CD14-positive monocyte (primary cell): ENCODE measurements around the gene TDRD7. TPM values are rescaled to one million over a fixed set of nuclear protein-coding genes. Genes with fewer than 3 reads are reported as not detected.

ENCODE experiments used
- DNase-seq, 3 donors: peaks; one replicate each; pipeline ENCODE4 v3.0.0-alpha.2; 2011 to 2022
- H2AFZ ChIP-seq: 2 replicates; pipeline ENCODE4 v1.6.0; 2012; ENCODE audit warnings: mild to moderate bottlenecking, low read depth, low read length, inconsistent platforms; ENCODE audit not compliant: insufficient read depth, poor library complexity, severe bottlenecking
- H3K27ac ChIP-seq, 2 donors: 1 replicate in 1 of 2; 2 replicates in 1 of 2; pipeline ENCODE4 v1.5.1; 2012 to 2013; ENCODE audit warnings: low read length in 2 of 2, control low read depth in 1 of 2, inconsistent platforms in 1 of 2, low read depth in 1 of 2, mild to moderate bottlenecking in 1 of 2
- H3K27me3 ChIP-seq, 2 donors: one replicate each; pipeline versions ENCODE4 v1.6.0 to v1.6.1; 2011 to 2013; ENCODE audit warnings: low read length in 2 of 2; ENCODE audit not compliant: control insufficient read depth in 2 of 2, insufficient read depth in 2 of 2
- H3K36me3 ChIP-seq, 2 donors: replicated peaks in 1 of 2; 1 replicate in 1 of 2; 2 replicates in 1 of 2; pipeline versions ENCODE4 v1.5.1 to v1.6.1; 2012 to 2013; ENCODE audit warnings: low read length in 2 of 2, control low read depth in 1 of 2, inconsistent platforms in 1 of 2, mild to moderate bottlenecking in 1 of 2; ENCODE audit not compliant: insufficient read depth in 2 of 2, control insufficient read depth in 1 of 2
- H3K4me1 ChIP-seq, 2 donors: 1 replicate in 1 of 2; 2 replicates in 1 of 2; pipeline versions ENCODE4 v1.5.1 to v1.6.1; 2012 to 2013; ENCODE audit warnings: low read length in 2 of 2, control low read depth in 1 of 2, inconsistent platforms in 1 of 2, mild to moderate bottlenecking in 1 of 2, moderate library complexity in 1 of 2; ENCODE audit not compliant: insufficient read depth in 2 of 2, control insufficient read depth in 1 of 2
- H3K4me2 ChIP-seq: replicated peaks from 2 replicates; pipeline ENCODE3; 2012; ENCODE audit warnings: low read length, moderate library complexity, mild to moderate bottlenecking; ENCODE audit not compliant: poor library complexity, severe bottlenecking; ENCODE audit errors: extremely low read depth
- H3K4me3 ChIP-seq, 3 experiments: fragments of 200-600 bp in 1 of 3; sonication (generic) in 1 of 3; replicated peaks in 1 of 3; 1 replicate in 2 of 3; 2 replicates in 1 of 3; pipeline ENCODE4 v1.5.1; 2011 to 2013; ENCODE audit warnings: low read length in 3 of 3, mild to moderate bottlenecking in 3 of 3, control low read depth in 2 of 3, low read depth in 2 of 3, inconsistent platforms in 1 of 3, moderate library complexity in 1 of 3
- H3K79me2 ChIP-seq: 2 replicates; pipeline ENCODE4 v1.6.0; 2012; ENCODE audit warnings: mild to moderate bottlenecking, control low read depth, inconsistent platforms, low read length, moderate library complexity; ENCODE audit not compliant: insufficient read depth
- H3K9ac ChIP-seq: 2 replicates; pipeline ENCODE4 v1.6.0; 2017; ENCODE audit warnings: low read length, mild to moderate bottlenecking; ENCODE audit not compliant: insufficient read depth, poor library complexity, severe bottlenecking
- H3K9me3 ChIP-seq, 2 donors: replicated peaks in 1 of 2; 1 replicate in 1 of 2; 2 replicates in 1 of 2; pipeline versions ENCODE4 v1.5.1 to v1.6.1; 2012 to 2013; ENCODE audit warnings: low read length in 2 of 2, control low read depth in 1 of 2; ENCODE audit not compliant: control insufficient read depth in 1 of 2, insufficient read depth in 1 of 2
- H4K20me1 ChIP-seq: 2 replicates; pipeline ENCODE4 v1.6.0; 2012; ENCODE audit warnings: mild to moderate bottlenecking, low read length, control low read depth, moderate library complexity; ENCODE audit not compliant: insufficient read depth
- H3K27ac Mint-ChIP-seq, 7 donors: one replicate each; pipeline ENCODE4 v1.8.0; 2020; ENCODE audit warnings: mild to moderate bottlenecking in 7 of 7, mixed read lengths in 7 of 7, moderate library complexity in 6 of 7, inconsistent platforms in 2 of 7
- H3K27me3 Mint-ChIP-seq, 3 donors: one replicate each; pipeline ENCODE4 v1.8.0; 2021 to 2022; ENCODE audit warnings: low read depth in 3 of 3, mild to moderate bottlenecking in 3 of 3, mixed read lengths in 3 of 3, moderate library complexity in 3 of 3, inconsistent platforms in 1 of 3
- H3K36me3 Mint-ChIP-seq, 2 donors: one replicate each; pipeline ENCODE4 v1.8.0; 2020; ENCODE audit warnings: mixed read lengths in 2 of 2, inconsistent platforms in 1 of 2, mild to moderate bottlenecking in 1 of 2
- H3K4me1 Mint-ChIP-seq: one replicate; pipeline ENCODE4 v1.8.0; 2020; ENCODE audit warnings: mild to moderate bottlenecking, mixed read lengths
- H3K4me3 Mint-ChIP-seq, 2 donors: one replicate each; pipeline ENCODE4 v1.8.0; 2020; ENCODE audit warnings: mild to moderate bottlenecking in 2 of 2, mixed read lengths in 2 of 2, moderate library complexity in 1 of 2
- H3K9me3 Mint-ChIP-seq, 7 donors: one replicate each; pipeline ENCODE4 v1.8.0; 2020 to 2022; ENCODE audit warnings: mixed read lengths in 7 of 7, mild to moderate bottlenecking in 6 of 7, moderate library complexity in 6 of 7, inconsistent platforms in 2 of 7
- CTCF ChIP-seq: fragments of 200-600 bp; IDR thresholded peaks from one replicate; pipeline ENCODE4 v1.8.0; 2022; ENCODE audit warnings: antibody characterized with exemption, mild to moderate bottlenecking
- WGBS: methylation state at CpG from one replicate; pipeline ENCODE4 v1.1.5; 2013; ENCODE audit warnings: missing lambda C conversion rate; ENCODE audit not compliant: insufficient coverage; 5-methylcytosine and 5-hydroxymethylcytosine counted together
- intact Hi-C, 2 donors: fragments of 100-400 bp; cut with micrococcal nuclease; formaldehyde crosslinking; loops; one replicate each; pipeline versions ENCODE4 v1.15.0 to v1.15.1; 2023
- polyA plus RNA-seq, 3 donors: library from polyadenylated mRNA; depleted of rRNA in 1 of 3; unstranded in 2 of 3; stranded (reverse) in 1 of 3; fragments of 300-500 nt in 2 of 3; fragments of >200 nt in 1 of 3; fragmentation: Illumina TruSeq in 2 of 3; gene quantifications; 1 replicate in 2 of 3; 2 replicates in 1 of 3; pipeline ENCODE4 v1.2.3, GENCODE V29; 2012 to 2021

Gene TDRD7
- polyA plus RNA-seq, 3 donors: 8.1 to 12.0 (median 11.1) TPM

- H3K27me3 Mint-ChIP-seq: peaks cover 60 to 65% (median 61%) of the 10 kb centered on the region in 3 donors
- DNase-seq: no peak
- Histone ChIP-seq H3K4me2 (no peak overlapping the region), H2AFZ (no peak overlapping the region), H3K4me3 (no peak overlapping the region), H3K9ac (no peak overlapping the region), H3K79me2 (no peaks in the 10 kb centered on the region), H3K4me1 (peaks cover 17 to 22% of the 10 kb centered on the region in 2 donors), H3K36me3 (peaks cover 18% of the 10 kb centered on the region in 2 donors), H3K9me3 (peaks cover 0 to 17% of the 10 kb centered on the region in 2 donors), H3K27me3 (peaks cover 43 to 58% of the 10 kb centered on the region in 2 donors), H4K20me1 (no peaks in the 10 kb centered on the region), H3K27ac (no peak overlapping the region)
- no peak overlapping the region for H3K27ac Mint-ChIP-seq
- H3K9me3 Mint-ChIP-seq: peaks cover 0 to 28% (median 21%) of the 10 kb centered on the region in 7 donors
- peak overlapping the region in 1 of 2 donors; percentile 93 for H3K4me3 Mint-ChIP-seq
- intact Hi-C loops: no loop called here
- TF ChIP-seq CTCF: no peak
- peaks cover 28 to 31% of the 10 kb centered on the region in 2 donors for H3K36me3 Mint-ChIP-seq
- peaks cover 22% of the 10 kb centered on the region for H3K4me1 Mint-ChIP-seq
- WGBS: 50% methylated on average over 1 of the region's 5 CpGs
Observed at GRCh38 chr9:97500263-97500662, 88.4 kb downstream of the TDRD7 start.

DNA sequence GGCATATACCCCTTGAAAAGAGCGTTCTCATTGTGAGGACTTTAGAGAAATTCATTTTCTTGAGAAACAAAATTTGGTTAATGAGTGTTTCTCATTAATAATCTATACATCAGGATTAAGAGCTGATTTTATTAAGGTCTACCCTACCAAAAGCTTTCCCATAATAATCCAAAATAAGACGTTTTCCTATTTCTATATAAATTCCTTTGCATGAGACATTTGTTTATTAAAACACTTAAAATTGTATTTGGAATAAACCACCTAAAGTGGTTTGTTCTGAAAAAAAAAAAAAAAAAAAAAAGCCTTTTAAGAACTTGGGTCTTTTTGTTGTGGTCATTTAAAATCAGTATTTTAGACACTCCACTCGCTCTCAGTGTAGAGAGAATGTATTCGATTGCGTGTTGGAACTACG, 88.9 kb downstream of the TDRD7 start:
- peak overlapping the region in 1 of 7 donors; percentile 48 for H3K27ac Mint-ChIP-seq
- peaks cover 45 to 59% of the 10 kb centered on the region in 2 donors for H3K27me3 ChIP-seq
- H4K20me1 ChIP-seq: no peaks in the 10 kb centered on the region
- H3K4me2 ChIP-seq: peak overlapping the region; percentile 97
- peaks cover 17 to 22% of the 10 kb centered on the region in 2 donors for H3K4me1 ChIP-seq
- peaks cover 0 to 28% (median 21%) of the 10 kb centered on the region in 7 donors for H3K9me3 Mint-ChIP-seq
- TF ChIP-seq CTCF: no peak
- H3K27me3 Mint-ChIP-seq: peaks cover 60 to 65% (median 61%) of the 10 kb centered on the region in 3 donors
- peaks cover 13% of the 10 kb centered on the region in 2 donors for H3K36me3 ChIP-seq
- DNase-seq: no peak
- no peak overlapping the region for H3K27ac ChIP-seq
- H3K36me3 Mint-ChIP-seq: peaks cover 24 to 26% of the 10 kb centered on the region in 2 donors
- peak overlapping the region in 1 of 3 experiments; percentile 52 for H3K4me3 ChIP-seq
- WGBS: 0% methylated on average over 1 of the region's 6 CpGs
- H3K4me3 Mint-ChIP-seq: peak overlapping the region; percentile 79 to 93
- H3K9me3 ChIP-seq: peaks cover 0 to 17% of the 10 kb centered on the region in 2 donors
- H3K4me1 Mint-ChIP-seq: peaks cover 22% of the 10 kb centered on the region
- peak overlapping the region; percentile 62 for H2AFZ ChIP-seq
- no peak overlapping the region for H3K9ac ChIP-seq
- no peaks in the 10 kb centered on the region for H3K79me2 ChIP-seq
- intact Hi-C loops: no loop called here
